ENCODE measurements around the gene NCOA7.
"Not testable (repeated sequence)": the region's sequence is repeated elsewhere in the genome, so short reads cannot be mapped to it uniquely, and the experiment has no call there.

Gene NCOA7

DNA sequence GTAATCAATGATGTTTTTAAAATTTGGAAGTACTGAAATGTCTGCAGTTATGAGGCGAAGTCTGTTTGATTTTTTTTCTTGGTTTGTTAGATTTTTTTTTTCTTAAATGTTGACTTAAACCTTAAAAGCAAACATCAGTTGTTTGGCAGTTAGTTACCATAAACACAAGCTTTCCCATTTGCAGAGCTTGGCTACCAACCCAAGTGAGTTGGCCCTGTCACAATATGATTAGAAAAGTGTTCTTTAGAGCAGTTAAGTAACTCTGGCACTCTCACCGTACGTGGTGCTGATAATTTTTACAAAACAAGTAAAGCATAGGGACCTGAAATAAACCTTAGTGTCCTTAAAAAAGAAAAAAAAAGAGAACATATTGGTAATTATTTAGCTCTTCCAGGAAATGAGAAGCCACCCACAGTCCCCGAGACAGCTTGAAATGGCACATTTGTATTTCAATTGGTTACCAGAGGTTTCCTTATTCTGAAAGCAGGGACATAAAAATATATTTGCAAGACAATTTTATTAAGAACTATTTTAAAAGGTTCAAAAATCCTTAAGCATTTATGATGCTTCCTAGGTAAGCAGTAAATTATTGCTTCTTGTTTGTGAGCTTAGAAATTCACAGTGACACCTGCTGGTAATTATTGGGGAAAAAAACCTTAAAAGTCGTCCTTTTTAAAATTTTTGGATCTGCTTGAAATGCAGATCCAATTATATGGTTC lies 37.4 kb upstream of the NCOA7 start:
- no peak for DNase-seq (ENCODE audit: low read depth in 2 of 2)

DNA sequence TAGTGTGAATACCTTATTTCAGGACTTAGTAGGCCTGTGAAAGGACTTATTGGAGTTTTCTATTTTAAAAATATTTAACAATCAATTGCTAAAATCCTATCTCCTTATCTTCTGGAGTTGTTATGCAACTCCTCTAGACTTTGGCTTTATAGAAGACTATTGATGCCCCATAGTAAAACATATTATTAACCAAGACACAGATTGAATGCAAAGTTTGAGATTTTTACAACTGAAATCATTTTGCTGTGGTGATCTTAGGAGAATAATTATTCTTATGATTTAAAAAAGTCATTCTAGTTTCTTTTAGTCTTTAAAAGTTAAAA lies 36.9 kb upstream of the NCOA7 start:
- no peak for DNase-seq (ENCODE audit: low read depth in 2 of 2)

DNA sequence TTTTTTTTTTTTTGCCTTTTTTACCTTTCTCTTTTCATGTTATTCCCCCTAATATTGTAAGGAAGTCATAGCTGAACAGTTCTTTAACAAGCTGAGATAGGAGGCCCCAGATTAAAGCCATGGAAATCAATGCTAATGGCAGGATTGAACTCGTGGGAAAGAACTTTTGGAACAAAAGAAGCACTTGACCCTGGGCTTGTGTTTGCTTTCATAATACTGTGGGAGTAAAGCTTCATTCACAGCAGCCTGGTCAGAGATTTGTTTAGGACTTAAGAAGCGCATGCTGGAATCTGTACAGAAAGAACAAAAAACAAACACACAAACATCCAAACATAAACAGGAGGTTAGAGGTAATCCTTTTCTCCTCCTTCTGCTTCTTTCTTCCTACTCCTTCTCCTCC lies 36.2 kb upstream of the NCOA7 start:
- DNase-seq (ENCODE audit: low read depth in 2 of 2), result no peak

- DNase-seq (ENCODE audit: low read depth in 2 of 2), result no peak
Measured at GRCh38 chr6:125759184-125759902, 31.4 kb upstream of the NCOA7 start.

DNA sequence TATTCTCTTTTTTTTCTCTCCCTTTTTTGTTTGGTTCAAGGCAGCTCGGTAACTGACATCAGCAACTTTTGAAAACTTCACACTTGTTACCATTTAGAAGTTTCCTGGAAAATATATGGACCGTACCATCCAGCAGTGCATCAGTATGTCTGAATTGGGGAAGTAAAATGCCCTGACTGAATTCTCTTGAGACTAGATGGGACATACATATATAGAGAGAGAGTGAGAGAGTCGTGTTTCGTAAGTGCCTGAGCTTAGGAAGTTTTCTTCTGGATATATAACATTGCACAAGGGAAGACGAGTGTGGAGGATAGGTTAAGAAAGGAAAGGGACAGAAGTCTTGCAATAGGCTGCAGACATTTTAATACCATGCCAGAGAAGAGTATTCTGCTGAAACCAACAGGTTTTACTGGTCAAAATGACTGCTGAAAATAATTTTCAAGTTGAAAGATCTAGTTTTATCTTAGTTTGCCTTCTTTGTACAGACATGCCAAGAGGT lies 30.8 kb upstream of the NCOA7 start:
- no peak for DNase-seq (ENCODE audit: low read depth in 2 of 2)

DNA sequence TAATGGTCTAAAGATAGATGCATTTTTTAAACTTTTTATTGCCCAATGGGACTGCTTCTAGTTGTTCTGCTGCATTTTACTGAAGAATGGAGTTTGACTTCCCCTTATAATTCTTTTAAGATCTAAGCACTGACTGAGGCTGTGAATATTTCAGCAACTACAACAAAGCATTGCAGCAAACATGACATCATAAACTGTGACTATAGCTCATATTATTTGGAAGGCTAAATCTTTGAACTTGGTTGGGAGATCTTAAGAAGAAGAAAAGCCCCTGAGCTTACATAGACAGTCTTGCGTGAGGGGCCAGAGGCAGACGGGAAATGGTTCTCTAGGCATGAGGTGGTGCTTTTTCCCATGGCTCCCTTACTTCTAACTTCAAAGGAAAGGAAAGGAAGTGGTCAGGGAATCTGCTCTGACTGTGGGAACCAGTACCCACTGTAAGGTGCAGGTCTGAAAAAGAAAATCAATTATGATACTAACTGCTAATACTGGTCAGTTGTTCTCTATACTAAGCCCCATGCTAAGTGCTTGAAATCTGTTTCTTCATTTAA lies 26.6 kb upstream of the NCOA7 start:
- no peak for DNase-seq (ENCODE audit: low read depth in 2 of 2)

- no peak for DNase-seq (ENCODE audit: low read depth in 2 of 2)
Measured at GRCh38 chr6:125765944-125766343, 24.8 kb upstream of the NCOA7 start.

DNA sequence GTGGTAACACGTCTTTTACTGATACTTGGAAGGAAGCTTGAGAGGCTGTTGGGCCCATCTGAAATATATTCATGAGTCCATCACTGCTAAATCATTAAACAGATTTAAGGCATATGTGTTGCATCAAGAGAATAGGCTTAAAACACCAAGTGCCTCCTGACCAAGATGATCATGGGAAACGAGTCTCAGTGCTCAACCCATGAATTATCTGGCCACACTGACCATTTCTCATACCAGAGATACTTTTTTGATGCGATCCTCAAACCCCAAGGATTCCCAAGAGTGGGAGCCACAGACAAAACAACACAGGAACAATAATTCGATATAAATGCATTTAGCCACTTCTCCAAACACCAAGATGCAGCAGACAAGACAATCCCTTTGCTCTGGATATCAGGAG lies 24.1 kb upstream of the NCOA7 start:
- no peak for DNase-seq (ENCODE audit: low read depth in 2 of 2)

DNA sequence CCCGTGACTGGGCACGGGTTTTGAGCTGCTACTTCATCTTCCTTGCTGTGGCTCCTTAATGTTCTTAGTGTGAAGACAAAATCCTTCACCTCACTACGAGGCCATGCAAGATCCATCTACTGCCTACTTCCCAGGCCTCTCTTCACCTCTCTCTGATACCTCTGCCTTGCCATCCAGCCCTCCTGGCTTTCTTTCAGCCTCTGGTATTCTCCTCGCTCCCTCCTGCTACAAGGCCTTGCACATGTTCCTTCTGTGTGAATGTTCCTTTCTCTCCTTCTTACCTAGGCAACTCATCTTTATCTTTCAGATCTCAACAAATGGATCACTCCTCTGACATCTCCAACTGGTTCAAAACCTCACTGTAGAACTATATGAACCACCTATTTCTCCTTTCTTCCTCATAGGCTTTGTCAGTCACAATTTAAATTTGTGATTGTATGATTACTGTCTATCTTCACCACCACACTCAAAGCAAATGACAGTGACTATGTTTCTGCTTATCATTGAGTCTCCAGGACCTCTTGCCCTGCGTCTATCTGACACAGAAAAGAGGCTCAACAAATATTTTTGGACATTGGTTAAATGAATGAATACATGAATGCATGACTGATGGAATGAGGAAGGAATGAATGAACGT lies 21.5 kb upstream of the NCOA7 start:
- DNase-seq (ENCODE audit: low read depth in 2 of 2), result no peak

GRCh38 chr6:125773387-125774341 lies 17.1 kb upstream of the NCOA7 start:
- no peak for DNase-seq (ENCODE audit: low read depth in 2 of 2)

- not testable (repeated sequence) for DNase-seq (ENCODE audit: low read depth in 2 of 2)
Measured at GRCh38 chr6:125776107-125776826, 14.5 kb upstream of the NCOA7 start.

- peak; percentile 68 to 80 for DNase-seq (ENCODE audit: low read depth in 2 of 2)
Measured at GRCh38 chr6:125779924-125780539, 10.7 kb upstream of the NCOA7 start.

DNA sequence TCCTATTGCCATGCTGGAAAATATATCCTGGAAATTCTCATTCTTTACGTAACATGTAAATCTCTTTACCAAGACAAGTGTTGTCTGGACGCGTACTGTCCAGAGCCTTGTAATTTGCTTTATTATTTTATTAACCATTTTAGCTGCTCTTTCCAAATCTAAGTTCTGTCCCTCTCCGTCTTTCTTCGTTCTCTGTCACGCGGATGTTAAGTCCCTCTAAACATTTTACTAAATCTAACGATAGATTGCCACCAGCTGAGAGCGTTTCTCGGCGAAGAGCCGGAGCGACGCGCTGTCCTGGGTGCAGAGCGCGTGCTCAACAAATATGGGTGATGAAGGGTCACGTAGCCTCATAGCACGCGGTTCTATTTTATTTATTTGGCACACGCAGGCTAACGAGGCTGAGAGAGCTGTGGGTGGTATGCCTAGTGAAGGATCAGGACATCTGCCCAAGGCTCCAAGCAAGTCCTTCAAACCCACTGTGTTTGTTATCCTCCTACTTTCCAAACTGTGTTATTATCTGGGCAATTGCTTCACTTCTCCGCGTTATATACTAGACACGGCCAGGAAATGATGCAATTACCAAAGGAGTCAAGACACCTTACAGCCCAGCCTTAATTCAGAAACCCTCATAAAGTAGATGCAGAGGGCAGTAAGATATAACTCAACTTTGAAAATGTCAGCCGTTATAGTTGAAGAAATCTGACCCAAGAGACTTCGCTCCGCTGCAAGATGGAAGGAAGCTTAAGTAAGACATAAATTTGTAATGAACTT lies 10.0 kb upstream of the NCOA7 start:
- DNase-seq (ENCODE audit: low read depth in 2 of 2), result peak; percentile 28 to 40

DNA sequence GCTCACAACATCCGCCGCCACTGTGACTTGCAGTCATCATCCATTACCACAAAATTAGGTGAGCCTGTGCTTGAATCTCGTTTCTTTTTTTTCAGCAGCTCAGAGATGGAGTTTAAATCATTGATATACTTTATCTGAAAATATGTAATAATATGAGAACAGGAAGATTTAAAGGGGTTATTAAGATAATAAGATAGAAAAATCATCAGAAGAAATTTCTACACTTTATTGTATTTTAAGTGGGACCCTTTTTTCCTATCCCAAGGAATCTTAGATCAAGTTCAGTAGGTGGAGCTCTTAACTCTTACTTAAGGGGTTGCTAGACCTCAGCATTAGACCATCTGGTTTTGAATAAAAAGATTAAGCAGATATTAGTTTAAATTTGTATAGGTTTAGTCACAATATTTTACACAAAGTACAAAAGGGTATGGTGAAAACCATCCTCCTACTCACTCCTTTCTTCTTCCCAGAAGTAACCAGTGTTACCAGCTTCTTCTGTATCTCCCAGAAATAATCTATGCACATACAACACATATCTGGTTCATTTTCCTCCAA lies 9.4 kb upstream of the NCOA7 start:
- DNase-seq (ENCODE audit: low read depth in 2 of 2), result peak in 1 of 2 donors; percentile 28

DNA sequence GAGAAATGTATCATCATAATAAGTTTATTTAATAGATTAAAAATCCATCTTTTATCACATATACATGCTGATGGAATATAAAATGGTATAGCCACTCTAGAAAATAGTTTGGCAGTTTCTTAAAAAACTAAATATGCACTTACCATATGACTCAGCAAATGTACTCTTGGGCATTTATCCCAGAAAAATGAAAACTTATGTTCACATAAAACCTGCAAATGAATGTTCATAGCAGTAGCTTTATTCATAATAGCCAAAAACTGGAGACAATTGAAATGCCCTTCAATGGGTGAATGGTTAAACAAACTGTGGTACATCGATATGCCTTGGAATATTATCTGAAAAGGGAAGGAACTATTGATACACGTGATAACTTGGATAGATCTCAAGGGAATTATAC lies 6.4 kb upstream of the NCOA7 start:
- DNase-seq (ENCODE audit: low read depth in 2 of 2), result no peak

DNA sequence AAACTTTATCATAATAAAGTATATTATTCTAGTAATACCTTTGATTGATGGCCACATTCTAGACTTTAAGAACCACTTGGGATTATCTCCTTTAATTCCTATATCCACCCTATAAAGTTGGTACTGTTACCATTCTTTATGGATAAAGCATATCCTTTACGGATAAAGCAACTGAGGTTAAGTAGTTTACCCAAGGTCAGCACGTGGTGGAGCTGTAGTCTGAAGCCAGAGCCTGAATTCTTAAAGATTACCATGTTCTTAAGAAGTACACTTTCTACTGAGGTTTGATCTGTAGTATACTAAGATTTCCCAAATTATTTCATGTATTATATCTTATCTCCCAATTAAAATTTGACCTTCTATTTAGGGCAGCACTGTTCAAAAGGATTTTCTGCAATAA lies 3.0 kb upstream of the NCOA7 start:
- no peak for DNase-seq (ENCODE audit: low read depth in 2 of 2)

DNA sequence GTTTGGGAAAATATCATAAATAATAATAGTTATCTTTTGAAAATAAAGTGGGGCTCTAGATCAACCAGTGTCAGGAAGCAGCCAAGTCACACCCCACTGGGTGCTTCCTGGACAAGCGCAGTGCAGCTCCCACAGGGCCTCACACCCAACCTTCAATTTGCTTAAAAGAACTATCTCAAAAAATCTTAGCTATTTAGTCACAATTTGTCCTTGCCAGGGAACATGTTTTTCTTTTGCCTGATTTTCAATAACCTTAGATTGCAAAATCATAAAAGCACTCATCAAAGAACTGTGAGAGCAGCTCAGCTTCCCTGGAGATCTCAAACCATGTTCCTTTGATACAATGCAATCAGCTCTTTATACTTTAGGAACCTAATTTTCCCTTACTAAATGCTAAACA lies 1.6 kb upstream of the NCOA7 start:
- DNase-seq (ENCODE audit: low read depth in 2 of 2), result no peak

- DNase-seq (ENCODE audit: low read depth in 2 of 2), result no peak
Measured at GRCh38 chr6:125789576-125790357, 993 bp upstream of the NCOA7 start.
